Loucy (cell line): ENCODE data around the gene CPEB1.

Experiments
- H2AFZ ChIP-seq: fragments of 200-600 bp; sonication (generic); 2 replicates; pipeline ENCODE4 v1.6.0; 2016; ENCODE audit warnings: antibody characterized with exemption, mild to moderate bottlenecking, low read length, moderate library complexity
- H3F3A ChIP-seq: fragments of 200-600 bp; 2 replicates; pipeline ENCODE4 v1.6.0; 2016; ENCODE audit warnings: antibody characterized with exemption, low read depth, mild to moderate bottlenecking
- H3K27me3 ChIP-seq: fragments of 200-600 bp; sonication (generic); 2 replicates; pipeline ENCODE4 v1.6.1; 2014; ENCODE audit warnings: low read length, mild to moderate bottlenecking; ENCODE audit not compliant: insufficient read depth, poor library complexity, severe bottlenecking
- H3K36me3 ChIP-seq: fragments of 200-600 bp; sonication (generic); 2 replicates; pipeline ENCODE4 v1.6.1; 2016; ENCODE audit warnings: low read length; ENCODE audit not compliant: insufficient read depth
- H3K4me1 ChIP-seq: fragments of 200-600 bp; sonication (generic); 2 replicates; pipeline ENCODE4 v1.5.1; 2014; ENCODE audit warnings: low read length, mild to moderate bottlenecking; ENCODE audit not compliant: insufficient read depth, poor library complexity, severe bottlenecking
- H3K4me2 ChIP-seq: fragments of 200-600 bp; sonication (generic); 2 replicates; pipeline ENCODE4 v1.6.0; 2014; ENCODE audit warnings: antibody characterized with exemption, low read length, low read depth, mild to moderate bottlenecking; ENCODE audit not compliant: poor library complexity, severe bottlenecking
- H3K4me3 ChIP-seq: fragments of 200-600 bp; sonication (generic); 2 replicates; pipeline ENCODE4 v1.5.1; 2014; ENCODE audit warnings: low read length, mild to moderate bottlenecking, mixed read lengths; ENCODE audit not compliant: poor library complexity, severe bottlenecking
- H3K79me2 ChIP-seq: fragments of 200-600 bp; sonication (generic); 2 replicates; pipeline ENCODE4 v1.6.1; 2014; ENCODE audit warnings: low read length; ENCODE audit not compliant: insufficient read depth
- H3K9ac ChIP-seq: fragments of 200-600 bp; sonication (generic); 2 replicates; pipeline ENCODE4 v1.6.0; 2014; ENCODE audit warnings: mild to moderate bottlenecking, low read depth, low read length, moderate library complexity; ENCODE audit not compliant: poor library complexity, severe bottlenecking
- H3K9me2 ChIP-seq: fragments of 200-600 bp; sonication (generic); replicated peaks from 2 replicates; pipeline ENCODE4 v1.6.1; 2016; ENCODE audit warnings: low read depth, low read length, mixed read lengths
- H3K9me3 ChIP-seq: fragments of 200-600 bp; sonication (generic); 2 replicates; pipeline ENCODE4 v1.6.1; 2014; ENCODE audit warnings: mild to moderate bottlenecking, antibody characterized with exemption, low read length, low read depth; ENCODE audit not compliant: insufficient read depth
- H4K20me1 ChIP-seq: fragments of 200-600 bp; sonication (generic); 2 replicates; pipeline ENCODE4 v1.6.0; 2014; ENCODE audit warnings: antibody characterized with exemption, low read length, mild to moderate bottlenecking; ENCODE audit not compliant: insufficient read depth, poor library complexity, severe bottlenecking
- CTCF ChIP-seq: fragments of 200-600 bp; sonication (generic); conservative IDR thresholded peaks from 2 replicates; pipeline ENCODE4 v1.5.1; 2014; ENCODE audit warnings: mild to moderate bottlenecking, antibody characterized with exemption, low read length
- EZH2phosphoT487 ChIP-seq: fragments of 200-600 bp; IDR thresholded peaks from 2 replicates; pipeline ENCODE4 v1.6.1; 2018; ENCODE audit warnings: antibody characterized with exemption, mild to moderate bottlenecking, moderate library complexity, borderline replicate concordance

The CPEB1 gene

GRCh38 chr15:82647045-82647834 is at the start of gene CPEB1:
TSS of gene CPEB1 (minus strand) at chr15:82647363. CDS start at chr15:82628459, 18,904 bp downstream.
- Histone ChIP-seq H3K4me2 (no peak within 1 kb of the TSS), H3K36me3 (no peaks in the 10 kb centered on the region), H3K9ac (no peak within 1 kb of the TSS), H3K4me1 (no peaks in the 10 kb centered on the region), H3K4me3 (no peak within 1 kb of the TSS), H3K9me3 (no peaks in the 10 kb centered on the region), H2AFZ (no peak within 1 kb of the TSS), H4K20me1 (no peaks in the 10 kb centered on the region), H3K79me2 (no peaks in the 10 kb centered on the region), H3F3A (no peaks in the 10 kb centered on the region), H3K27me3 (no peaks in the 10 kb centered on the region), H3K9me2 (no peaks in the 10 kb centered on the region)
- no peak for TF ChIP-seq CTCF
- TF ChIP-seq EZH2phosphoT487 = no peak

- no peaks in the 10 kb centered on the region for H3K36me3 ChIP-seq
- H2AFZ ChIP-seq = no peak overlapping the region
- no peaks in the 10 kb centered on the region for H3K4me1 ChIP-seq
- TF ChIP-seq EZH2phosphoT487 (no peak), CTCF (no peak)
- H3K4me3 ChIP-seq = no peak overlapping the region
- H3K27me3 ChIP-seq = no peaks in the 10 kb centered on the region
- no peaks in the 10 kb centered on the region for H3K9me2 ChIP-seq
- H3K79me2 ChIP-seq = no peaks in the 10 kb centered on the region
- no peak overlapping the region for H3K4me2 ChIP-seq
- no peaks in the 10 kb centered on the region for H3K9me3 ChIP-seq
- no peak overlapping the region for H3K9ac ChIP-seq
- H4K20me1 ChIP-seq = no peaks in the 10 kb centered on the region
- H3F3A ChIP-seq = no peaks in the 10 kb centered on the region
Observed at GRCh38 chr15:82692171-82692570, 45.0 kb upstream of the CPEB1 start.

GRCh38 chr15:82689147-82689546 is 42.0 kb upstream of the CPEB1 start:
- Histone ChIP-seq H3F3A (no peaks in the 10 kb centered on the region), H3K4me1 (no peaks in the 10 kb centered on the region), H3K4me2 (no peak overlapping the region), H3K27me3 (no peaks in the 10 kb centered on the region), H3K9me2 (no peaks in the 10 kb centered on the region), H3K4me3 (no peak overlapping the region), H3K9ac (no peak overlapping the region), H3K79me2 (no peaks in the 10 kb centered on the region), H3K9me3 (no peaks in the 10 kb centered on the region), H3K36me3 (no peaks in the 10 kb centered on the region), H4K20me1 (no peaks in the 10 kb centered on the region), H2AFZ (no peak overlapping the region)
- TF ChIP-seq EZH2phosphoT487 = no peak
- TF ChIP-seq CTCF = no peak
